ENCODE results near the gene DKC1.
"Not testable (repeated sequence)": the region's sequence is repeated elsewhere in the genome, so short reads cannot be mapped to it uniquely, and the experiment has no call there.

The DKC1 gene

DNA sequence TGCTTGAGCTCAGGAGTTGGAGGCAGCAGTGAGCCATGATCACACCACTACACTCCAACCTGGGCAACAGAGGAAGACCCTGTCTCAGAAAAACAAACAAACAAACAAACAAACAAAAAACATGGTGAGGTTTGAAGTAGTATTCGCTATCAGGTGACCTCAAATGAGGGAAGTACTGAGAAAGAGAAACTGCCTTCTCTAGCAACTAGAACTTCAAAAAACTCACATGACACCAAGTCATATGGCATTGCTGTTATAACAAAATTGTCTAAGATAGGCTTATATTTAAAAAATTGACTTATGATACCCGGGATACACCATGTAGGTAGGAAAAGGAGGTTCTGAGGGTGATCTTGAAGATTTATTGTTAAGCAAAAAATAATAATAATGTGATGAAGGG, 32.4 kb downstream of the DKC1 start:
- peak; percentile 44 to 69 for DNase-seq

DNA sequence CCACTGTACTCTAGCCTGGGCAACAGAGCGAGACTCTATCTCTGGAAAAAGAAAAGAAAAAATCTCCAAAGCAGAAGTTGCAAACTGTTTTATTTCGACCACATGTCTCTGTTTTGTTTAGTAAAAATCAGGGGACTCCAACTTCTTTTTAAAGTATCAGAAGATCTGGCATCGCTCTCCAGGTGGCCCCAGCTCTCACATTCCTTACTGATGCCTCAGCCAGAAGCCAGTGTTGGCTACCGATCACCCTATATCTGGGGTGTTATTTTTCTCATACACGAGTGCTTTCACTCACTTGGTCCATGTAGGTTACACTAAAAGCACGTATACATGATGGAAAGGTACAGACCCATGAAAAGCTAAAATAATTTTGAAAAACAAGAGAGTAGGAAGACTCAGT, 34.3 kb downstream of the DKC1 start:
- DNase-seq = no peak

GRCh38 chrX:154799556-154800348, 37.1 kb downstream of the DKC1 start:
- no peak for DNase-seq

GRCh38 chrX:154800478-154801210, 38.0 kb downstream of the DKC1 start:
- DNase-seq = peak; percentile 69 to 77

GRCh38 chrX:154802947-154803346, 40.3 kb downstream of the DKC1 start:
- DNase-seq = peak; percentile 54 to 64

GRCh38 chrX:154804261-154804956, 41.7 kb downstream of the DKC1 start:
- no peak for DNase-seq

GRCh38 chrX:154804957-154805695, 42.5 kb downstream of the DKC1 start, which contains the start of gene MPP1:
Gene MPP1 (minus strand): TSS chrX:154805485. CDS start chrX:154805373, 112 bp downstream.
- peak; percentile 56 to 74 for DNase-seq

GRCh38 chrX:154805696-154806091, 43.0 kb downstream of the DKC1 start:
- no peak for DNase-seq

GRCh38 chrX:154806837-154807501, 44.3 kb downstream of the DKC1 start:
- DNase-seq = no peak

DNA sequence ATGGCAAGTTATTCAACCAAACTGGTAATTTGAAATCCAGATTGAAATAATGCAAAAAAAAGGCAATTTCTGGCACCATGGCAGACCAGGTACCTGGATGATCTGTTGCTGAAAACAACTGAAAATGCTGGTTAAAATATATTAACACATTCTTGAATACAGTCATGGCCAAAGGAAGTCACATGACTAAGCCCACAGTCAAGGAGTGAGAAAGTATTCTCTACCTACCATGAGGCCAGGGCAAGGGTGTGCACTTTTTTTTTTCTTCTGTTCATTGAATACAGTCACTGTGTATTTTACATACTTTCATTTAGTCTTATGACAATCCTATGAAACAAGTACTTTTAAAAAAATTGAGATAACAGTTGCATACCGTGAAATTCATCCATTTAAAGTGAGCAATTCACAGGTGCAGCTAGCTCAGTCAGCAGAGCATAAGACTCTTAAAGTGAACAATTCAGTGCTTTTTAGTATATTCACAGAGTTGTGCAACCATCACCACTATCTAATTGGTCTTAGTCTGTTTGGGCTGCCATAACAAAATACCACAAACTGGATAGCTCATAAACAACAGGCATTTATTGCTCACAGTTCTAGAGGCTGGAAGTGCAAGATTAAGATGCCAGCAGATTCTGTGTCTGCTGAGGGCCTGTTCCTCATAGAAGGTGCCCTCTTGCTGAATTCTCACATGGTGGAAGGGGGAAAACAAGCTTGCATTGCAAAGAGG, 47.4 kb downstream of the DKC1 start:
- no peak for DNase-seq

- no peak for DNase-seq
Measured at GRCh38 chrX:154812341-154813101, 49.9 kb downstream of the DKC1 start.

GRCh38 chrX:154813801-154814200, 51.1 kb downstream of the DKC1 start:
- DNase-seq = no peak

DNA sequence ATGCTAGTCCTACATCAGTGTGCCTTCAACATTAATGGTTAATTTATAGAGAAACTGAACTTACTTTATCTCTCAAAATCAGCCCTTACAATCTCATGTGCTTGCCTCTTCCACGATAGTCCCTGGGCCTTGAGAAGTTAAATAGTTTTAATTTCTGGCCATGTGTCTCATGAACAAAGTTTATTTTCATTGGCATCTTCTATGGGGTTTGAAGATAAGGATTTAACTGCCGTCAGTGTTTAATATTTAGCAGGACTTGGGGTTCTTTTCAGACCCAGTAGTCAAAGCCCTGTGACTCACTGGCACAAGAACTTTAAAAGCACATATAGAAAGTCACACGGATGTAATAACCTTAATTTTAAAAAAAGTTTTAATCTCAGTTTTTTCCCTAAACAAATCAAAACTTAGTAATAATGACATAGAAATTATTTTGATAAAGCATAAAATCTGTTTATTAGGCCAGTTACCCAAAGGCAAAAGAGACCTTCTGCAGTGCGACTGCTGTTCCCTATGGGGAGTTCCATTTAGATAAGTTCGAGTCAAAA, 52.7 kb downstream of the DKC1 start:
- DNase-seq = no peak

DNA sequence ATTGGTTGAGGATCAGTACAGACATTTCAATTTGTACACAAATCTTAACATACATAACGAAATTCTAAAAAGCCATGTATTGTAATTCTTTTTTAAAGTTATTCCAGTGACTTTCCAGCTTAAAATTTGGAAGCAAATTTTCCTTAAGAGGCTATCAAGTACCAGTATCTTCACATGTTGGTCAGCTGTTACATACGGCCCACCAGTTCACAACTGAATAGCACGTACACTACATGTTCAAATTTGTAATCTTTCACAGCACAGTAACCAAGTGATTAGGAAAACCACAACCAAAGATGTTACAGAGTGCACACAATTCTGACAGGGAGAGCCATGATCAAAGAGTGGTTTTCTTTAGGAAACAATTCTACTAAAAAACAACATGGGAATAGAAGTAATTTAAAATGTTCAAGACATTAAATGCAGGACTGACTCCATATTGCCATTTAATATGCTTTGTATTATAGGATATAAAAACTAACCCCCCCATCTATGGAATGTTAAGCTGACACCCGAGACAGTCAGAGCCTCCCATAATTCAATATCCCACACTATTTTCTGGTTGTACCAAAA, 53.7 kb downstream of the DKC1 start:
- DNase-seq = not testable (repeated sequence)

GRCh38 chrX:154817048-154817618, 54.5 kb downstream of the DKC1 start:
- not testable (repeated sequence) for DNase-seq

- DNase-seq = no peak
Measured at GRCh38 chrX:154818916-154819770, 56.5 kb downstream of the DKC1 start.

GRCh38 chrX:154819771-154820341, 57.2 kb downstream of the DKC1 start:
- no peak for DNase-seq

DNA sequence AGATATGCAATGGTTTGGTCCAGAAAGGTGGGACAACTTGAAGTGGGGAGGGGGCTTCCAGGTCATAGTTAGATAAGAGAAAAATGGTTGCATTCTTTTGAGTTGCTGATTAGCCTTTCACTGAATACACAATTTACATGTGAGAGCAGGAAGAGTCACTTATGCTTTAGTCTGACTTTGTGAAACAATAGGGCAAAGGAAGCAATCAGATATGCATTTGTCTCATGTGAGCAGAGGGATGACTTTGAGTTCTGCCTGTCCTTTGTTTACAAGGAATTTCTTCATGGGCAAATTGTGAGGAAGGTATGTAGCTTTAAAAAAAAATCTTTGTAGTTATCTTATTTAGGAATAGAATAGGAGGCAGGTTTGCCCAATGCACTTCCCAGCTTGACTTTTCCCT, 58.9 kb downstream of the DKC1 start:
- DNase-seq = no peak

Measured in inflammatory macrophage treated with lipopolysaccharide for 1 hour (primary cell).